ENCODE data around the gene MAP4K2. TPM values are rescaled to one million over a fixed set of nuclear protein-coding genes. Genes with fewer than 3 reads are reported as not detected.
A peak's percentile ranks its signal among the peaks of the same experiment; 100 is the strongest.

The MAP4K2 gene
- total and polyA plus RNA-seq, 2 of the 13 experiments (the other 11 are each of a cell fraction or from before 2014, with no cell fraction given): 8.3 to 17.6 TPM

GRCh38 chr11:64846998-64847666 lies 44.1 kb upstream of the MAP4K2 start:
- no peaks in the 10 kb centered on the region for H4K20me1 ChIP-seq (ENCODE audit: insufficient read depth, low read length)
- DNase-seq (ENCODE audit: low spot score) (peak; percentile 87), FAIRE-seq (peak; percentile 42), ATAC-seq (peak; percentile 68)
- H3K4me1 ChIP-seq (ENCODE audit: insufficient read depth, low read length): peaks cover 77% of the 10 kb centered on the region
- no TSS peak for BruUV-seq (replicated peaks)
- ChIA-PET CTCF (ENCODE audit: low intra/inter-chr PET ratio, low total read pairs) (interaction anchor here (1.3 to 4.5 kb wide), 6 partner anchors 31 to 166 kb away, joined by 4 to 72 read pairs (median 7); partner anchors contain the start of genes ARL2 and EHD1), POLR2A (interaction anchor here (0.6 to 4.7 kb wide), 8 partner anchors 23 to 670 kb away, joined by 3 to 30 read pairs (median 6); partner anchors contain the start of genes BATF2 and EHD1)
- no peaks in the 10 kb centered on the region for H3K36me3 ChIP-seq (replicated peaks in 1 of 2; ENCODE audit: control insufficient read depth in 1 of 2, insufficient read depth in 2 of 2, low read length in 2 of 2)
- peak overlapping the region in 1 of 3 experiments; percentile 47; a peak in 2 of 6 replicates for H3K4me3 ChIP-seq (replicated peaks in 1 of 3; ENCODE audit: insufficient read depth in 1 of 3, low read depth in 2 of 3, low read length in 3 of 3)
- no peak overlapping the region for H3K9ac ChIP-seq (ENCODE audit: insufficient read depth, low read depth, low read length)
- no peaks in the 10 kb centered on the region; a peak in 1 of 5 replicates for H3K27me3 ChIP-seq (ENCODE audit: control insufficient read depth in 1 of 2, insufficient read depth in 2 of 2, low read length in 2 of 2)
- H3K27ac ChIP-seq (ENCODE audit: extremely low read length, insufficient read depth, low read length): no peak overlapping the region
- H3K4me2 ChIP-seq (ENCODE audit: low read depth, low read length): peak overlapping the region; percentile 58
- H3K79me2 ChIP-seq (ENCODE audit: insufficient read depth, low read length): no peaks in the 10 kb centered on the region
- no peaks in the 10 kb centered on the region for H3K9me3 ChIP-seq (ENCODE audit: low read length)
- in situ Hi-C loops (cut with HindIII; ENCODE audit: extremely low pct_ligation_motif_present, low pct_unique_long_range_greater_than_20kb): loop anchor here (5.0 kb wide), 1 partner anchor 45 kb away; no protein-coding TSS in a partner anchor
- 21% methylated on average over 6 of the region's 13 CpGs for WGBS (ENCODE audit: low lambda C conversion rate)
- no peak overlapping the region for H2AFZ ChIP-seq (ENCODE audit: low read length)
- intact Hi-C loops (cut with micrococcal nuclease; ENCODE audit: unreplicated experiment): loop anchor here (1.0 to 10.0 kb wide), 7 partner anchors 38 to 167 kb away; partner anchors contain the start of genes ARL2, ATG2A, BATF2 and MAP4K2
- TF ChIP-seq KLF16 (CRISPR knock-in tag; IDR thresholded peaks at IDR 0.05) (peak in 1 of 2 experiments; percentile 86; a peak in 1 of 4 replicates), ATM (IDR thresholded peaks at IDR 0.05; ENCODE audit: borderline replicate concordance) (no peak), YY1 (IDR thresholded peaks at IDR 0.05; ENCODE audit: insufficient read depth, insufficient replicate concordance, low read depth, low read length) (no peak), ZNF790 (CRISPR knock-in tag; IDR thresholded peaks at IDR 0.05; ENCODE audit: borderline replicate concordance) (no peak), ZNF891 (CRISPR knock-in tag; IDR thresholded peaks at IDR 0.05) (peak; percentile 67; the same call in 1 of the 2 replicates), PAF1 (CRISPR knock-in tag; IDR thresholded peaks at IDR 0.05) (no peak), PAXIP1 (CRISPR knock-in tag; conservative IDR thresholded peaks at IDR 0.05) (no peak), CCAR2 (optimal IDR thresholded peaks at IDR 0.05; ENCODE audit: low read depth, low read length) (no peak), HMGXB3 (CRISPR knock-in tag; IDR thresholded peaks at IDR 0.05; ENCODE audit: borderline replicate concordance) (no peak), SUZ12 (IDR thresholded peaks at IDR 0.05; ENCODE audit: low read depth, low read length) (no peak), PTBP1 (IDR thresholded peaks at IDR 0.05; ENCODE audit: low read depth, low read length, poor library complexity, severe bottlenecking) (no peak), NCOA1 (CRISPR knock-in tag; IDR thresholded peaks at IDR 0.05) (no peak), ZNF713 (CRISPR knock-in tag; IDR thresholded peaks at IDR 0.05) (peak; percentile 85; the same call in 1 of the 2 replicates), HHEX (CRISPR knock-in tag; IDR thresholded peaks at IDR 0.05) (no peak), SIN3A (IDR thresholded peaks at IDR 0.05; ENCODE audit: borderline replicate concordance, low read depth, low read length) (peak; percentile 29; the same call in 1 of the 2 replicates)
